ENCODE data around the gene CROT.

Gene CROT

GRCh38 chr7:87448388-87448787 lies 102.9 kb downstream of the CROT start:
- no peak for TF ChIP-seq CTCF (IDR thresholded peaks at IDR 0.05; ENCODE audit: borderline replicate concordance, insufficient read depth, low read depth, low read length)
- no peak overlapping the region for H3K4me3 ChIP-seq (ENCODE audit: low read depth, low read length)

All from GM12875 (cell line).